GM19035 (cell line): Measurements from ENCODE around the gene MTOR.
"Not testable (repeated sequence)": the region's sequence is repeated elsewhere in the genome, so short reads cannot be mapped to it uniquely, and the experiment has no call there.

Experiments used
- ATAC-seq: cut with Tn5 transposase; IDR thresholded peaks from one replicate; pipeline ENCODE4 v1.9.1; 2021; ENCODE audit not compliant: unreplicated experiment

MTOR gene

DNA sequence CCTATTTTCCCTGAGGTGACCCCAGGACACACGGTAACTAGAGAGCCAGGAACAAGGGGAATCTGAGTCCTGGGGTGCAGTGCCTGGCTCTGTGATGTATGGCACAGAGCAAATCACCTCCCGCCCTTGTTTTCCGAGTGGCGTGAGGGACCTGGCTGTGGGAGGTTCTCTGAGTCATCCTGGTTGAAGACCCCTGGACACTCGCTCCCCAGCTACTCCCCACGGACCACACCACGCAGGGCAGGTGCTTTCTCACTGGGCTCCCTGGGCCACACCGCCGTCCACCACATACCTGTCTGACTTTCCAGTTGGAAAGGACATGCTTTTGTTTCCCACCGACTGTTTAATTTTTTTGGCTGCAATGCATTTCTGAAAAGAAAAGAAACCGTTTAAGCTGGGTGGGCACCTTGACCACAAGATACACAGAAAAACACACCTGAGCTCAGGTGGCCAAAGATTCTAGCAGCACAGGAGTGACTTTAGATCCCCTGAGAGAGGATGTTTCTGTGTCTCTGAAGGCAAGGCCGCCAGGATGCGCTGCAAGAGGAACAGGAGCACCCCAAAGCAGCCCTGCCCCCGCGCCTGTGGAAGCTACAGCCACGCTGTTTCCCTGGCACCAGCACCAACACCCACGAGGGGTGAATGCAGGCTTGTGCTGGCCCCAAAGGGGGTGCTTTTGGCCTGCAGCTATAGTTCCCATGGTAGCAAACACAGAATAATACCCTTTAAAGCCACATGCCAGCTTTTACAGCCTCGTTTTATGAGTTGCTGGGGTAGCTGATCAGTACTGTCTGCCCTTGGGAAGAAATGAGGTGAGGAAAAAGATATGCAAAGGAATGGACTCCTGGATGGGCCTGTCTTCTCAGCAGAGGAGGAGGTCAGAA, 194.4 kb downstream of the MTOR start:
- ATAC-seq = no peak

DNA sequence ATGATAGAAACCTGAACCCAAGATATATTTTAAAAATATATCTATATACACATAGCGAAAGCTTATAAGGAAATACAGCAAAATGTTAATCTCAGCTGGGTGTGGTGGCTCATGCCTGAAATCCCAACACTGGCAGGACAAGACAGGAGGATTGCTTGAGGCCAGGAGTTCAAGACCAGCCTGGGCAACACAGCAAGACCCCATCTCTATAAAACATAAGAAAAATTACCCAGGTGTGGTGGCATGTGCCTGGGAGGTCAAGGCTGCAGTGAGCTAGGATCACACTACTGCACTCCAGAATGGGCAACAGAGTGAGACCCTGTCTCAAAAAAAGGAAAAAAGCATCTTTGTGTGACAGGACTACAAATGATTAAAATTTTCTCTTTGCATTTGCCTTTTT, 196.6 kb downstream of the MTOR start:
- no peak for ATAC-seq

DNA sequence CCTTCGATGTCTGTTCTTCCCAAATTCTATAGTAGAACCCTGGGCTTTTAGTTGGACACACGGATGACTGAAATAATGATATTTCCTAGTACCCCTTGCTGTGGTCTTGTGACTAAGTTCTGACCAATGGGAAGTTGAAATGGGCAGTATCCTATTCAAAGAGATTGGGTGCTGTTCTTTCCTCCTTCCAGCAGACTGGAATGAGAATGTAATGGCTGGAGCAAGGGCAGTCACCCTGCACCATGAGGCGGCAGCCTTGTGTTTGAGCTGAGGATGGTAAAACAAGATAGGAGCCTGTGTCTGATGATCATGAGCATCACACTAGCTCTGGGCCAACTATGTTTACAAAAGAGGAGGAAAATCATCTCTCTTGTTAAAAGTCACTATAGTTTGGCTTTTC, 197.4 kb downstream of the MTOR start:
- no peak for ATAC-seq

DNA sequence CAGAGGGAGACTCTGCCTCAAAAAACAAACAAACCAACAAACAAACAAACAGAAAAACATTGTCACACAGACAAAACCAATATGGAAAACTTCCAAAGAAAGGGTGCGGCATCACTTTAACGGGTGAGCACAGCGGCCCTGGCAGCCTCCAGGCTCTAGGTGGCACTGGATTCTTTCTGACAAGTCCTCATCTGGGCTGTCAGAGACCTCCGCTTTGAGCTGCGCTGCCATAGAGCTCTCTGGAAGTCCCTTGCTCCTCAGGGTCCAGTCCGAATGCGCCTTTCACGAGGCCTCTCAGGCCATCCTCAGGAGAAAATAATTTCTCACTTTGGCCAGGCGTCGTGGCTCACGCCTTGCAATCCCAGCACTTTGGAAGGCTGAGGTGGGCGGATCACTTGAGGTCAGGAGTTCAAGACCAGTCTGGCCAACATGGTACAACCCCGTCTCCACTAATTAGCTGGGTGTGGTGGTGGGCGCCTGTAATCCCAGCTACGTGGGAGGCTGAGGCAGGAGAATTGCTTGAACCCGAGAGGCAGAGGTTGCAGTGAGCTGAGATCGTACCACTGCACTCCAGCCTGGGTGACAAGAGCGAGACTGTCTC, 198.3 kb downstream of the MTOR start:
- ATAC-seq = not testable (repeated sequence)

DNA sequence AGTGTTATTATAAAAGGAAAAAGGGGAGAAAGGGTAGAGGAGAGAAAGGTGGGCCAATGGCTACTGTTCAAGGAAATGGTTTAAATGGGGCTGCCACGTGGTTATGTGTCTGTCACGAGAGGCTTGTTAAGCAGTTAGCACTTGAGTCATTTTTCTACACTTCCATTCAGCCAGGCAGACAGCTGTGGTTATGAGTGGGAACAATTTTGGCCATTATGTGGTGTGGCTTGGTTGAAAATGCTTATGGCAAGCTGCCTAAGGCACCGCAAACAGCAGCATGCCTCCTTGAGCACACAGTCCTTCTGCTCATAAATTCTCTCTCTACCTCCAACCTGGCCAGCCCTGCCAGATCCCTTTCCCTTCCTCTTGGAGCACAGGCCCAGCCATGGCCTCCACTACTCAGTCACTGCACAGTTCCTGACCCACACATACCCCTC, 199.4 kb downstream of the MTOR start:
- ATAC-seq = no peak

DNA sequence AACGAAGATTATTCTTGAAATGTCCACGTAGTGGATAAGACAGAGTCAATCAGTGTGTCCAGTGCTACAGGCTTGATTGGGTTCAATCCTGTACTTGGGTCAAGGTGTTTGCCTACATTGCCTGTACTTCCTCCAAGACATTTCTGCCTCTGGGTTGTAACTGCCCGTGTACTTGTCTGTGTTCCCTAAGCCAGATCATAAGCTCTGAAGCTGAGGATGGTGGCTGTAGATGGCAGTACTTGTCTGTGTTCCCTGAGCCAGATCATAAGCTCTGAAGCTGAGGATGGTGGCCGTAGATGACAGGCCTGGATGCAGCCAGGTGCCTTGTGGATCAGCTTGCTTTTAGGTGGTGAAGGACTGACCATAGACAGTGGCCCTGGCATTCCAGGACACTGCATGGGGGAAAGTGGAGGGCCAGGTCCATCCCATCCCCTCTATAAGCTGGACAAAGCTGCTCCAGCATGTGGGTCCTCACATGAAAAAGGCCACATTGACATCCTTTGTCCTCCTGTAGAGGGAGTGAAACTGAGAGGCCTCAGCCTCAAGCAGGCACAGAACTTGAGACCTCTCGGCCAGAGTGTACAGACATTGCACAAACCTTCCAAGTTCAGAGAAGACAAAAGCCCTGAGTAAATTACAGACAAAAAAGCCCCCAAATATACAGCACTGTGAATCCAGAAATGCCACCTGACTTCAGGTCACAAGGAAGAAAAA, 200.5 kb downstream of the MTOR start:
- ATAC-seq = no peak

DNA sequence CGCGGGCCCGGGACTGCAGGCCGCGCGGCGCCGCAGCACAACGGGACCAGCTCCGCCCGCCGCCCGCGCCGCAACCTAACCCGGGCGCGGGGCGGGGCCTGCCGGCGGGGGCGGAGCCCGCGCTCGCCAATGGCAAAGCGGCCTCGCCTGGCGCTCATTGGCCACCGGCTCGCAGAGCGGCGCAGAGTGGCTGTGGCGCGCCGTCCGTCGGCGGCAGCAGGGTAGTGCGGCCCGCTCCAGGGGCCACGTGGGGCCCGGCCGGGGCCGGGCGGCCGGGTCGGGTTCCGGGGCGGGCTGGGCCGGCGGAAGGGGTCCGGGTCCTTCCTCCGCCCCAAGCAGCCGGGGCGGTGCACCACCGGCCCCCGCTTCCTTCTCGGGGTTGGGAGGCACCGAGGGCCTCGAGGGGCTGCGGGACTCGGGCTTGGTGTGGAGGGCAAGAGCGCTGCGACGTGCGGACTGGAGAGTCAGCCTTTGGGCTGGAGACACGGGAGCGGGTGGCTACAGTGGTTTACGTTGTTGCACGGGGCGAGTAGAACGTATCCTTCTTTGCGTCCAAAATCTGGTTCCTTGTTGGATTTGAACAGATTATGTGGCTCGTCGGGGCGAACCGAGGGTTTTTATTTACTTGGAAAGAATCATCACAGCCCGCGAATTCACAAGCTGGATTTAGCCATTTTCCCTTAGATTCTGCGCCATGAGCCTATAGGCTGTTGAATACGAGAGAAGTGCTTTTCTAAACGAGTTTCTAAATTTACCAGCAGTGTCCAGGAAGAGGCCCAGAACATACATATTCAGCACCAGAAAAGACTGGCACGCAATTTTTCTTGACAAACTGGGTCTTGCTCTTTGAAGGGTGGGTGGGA, 202.2 kb downstream of the MTOR start, which contains the start of gene SRM:
Gene SRM, minus strand, starts transcription at position 51 of the 863 bp plus-strand sequence. CDS start 75 bp downstream, outside the sequence.
- ATAC-seq = peak; percentile 80

DNA sequence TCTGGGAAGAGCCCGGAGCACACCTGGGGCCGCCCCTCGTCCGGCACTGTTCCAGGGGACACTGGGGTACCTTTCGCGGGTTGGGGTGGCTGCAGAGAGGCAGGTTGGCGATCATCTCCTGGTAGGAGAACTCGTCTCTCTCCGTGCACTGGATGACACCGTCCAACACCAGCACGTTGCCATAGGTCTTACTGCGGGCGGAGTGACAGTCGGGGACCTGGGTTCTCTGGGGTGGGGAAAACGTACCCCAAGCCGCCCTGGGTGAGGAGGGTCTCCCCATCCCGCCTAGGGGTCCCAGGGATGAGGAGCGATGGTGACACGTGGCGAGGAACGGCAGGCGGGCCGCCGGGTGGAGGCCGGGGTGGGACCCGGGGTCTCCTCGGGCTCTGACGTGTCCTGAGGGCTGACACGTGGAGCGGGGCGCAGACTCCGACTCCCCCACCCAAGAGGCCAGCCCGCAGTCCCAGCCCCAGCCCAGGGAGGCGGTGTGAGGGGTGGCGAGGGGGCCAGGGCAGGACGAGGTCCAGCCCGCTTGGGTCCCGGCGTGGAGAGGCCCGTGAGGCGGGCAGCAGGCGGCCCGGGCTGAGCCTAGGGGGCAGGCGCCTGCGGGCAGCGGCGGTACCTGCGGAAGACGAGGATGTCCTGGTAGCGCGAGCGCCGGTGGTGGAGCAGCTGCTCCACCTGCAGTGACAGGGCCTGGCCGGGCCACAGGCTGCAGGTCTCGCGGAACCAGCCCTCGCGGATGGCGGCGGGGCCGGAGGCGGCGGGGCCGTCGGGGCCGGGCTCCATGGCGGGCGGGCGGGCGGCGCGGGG, 203.0 kb downstream of the MTOR start:
- peak; percentile 25 for ATAC-seq

DNA sequence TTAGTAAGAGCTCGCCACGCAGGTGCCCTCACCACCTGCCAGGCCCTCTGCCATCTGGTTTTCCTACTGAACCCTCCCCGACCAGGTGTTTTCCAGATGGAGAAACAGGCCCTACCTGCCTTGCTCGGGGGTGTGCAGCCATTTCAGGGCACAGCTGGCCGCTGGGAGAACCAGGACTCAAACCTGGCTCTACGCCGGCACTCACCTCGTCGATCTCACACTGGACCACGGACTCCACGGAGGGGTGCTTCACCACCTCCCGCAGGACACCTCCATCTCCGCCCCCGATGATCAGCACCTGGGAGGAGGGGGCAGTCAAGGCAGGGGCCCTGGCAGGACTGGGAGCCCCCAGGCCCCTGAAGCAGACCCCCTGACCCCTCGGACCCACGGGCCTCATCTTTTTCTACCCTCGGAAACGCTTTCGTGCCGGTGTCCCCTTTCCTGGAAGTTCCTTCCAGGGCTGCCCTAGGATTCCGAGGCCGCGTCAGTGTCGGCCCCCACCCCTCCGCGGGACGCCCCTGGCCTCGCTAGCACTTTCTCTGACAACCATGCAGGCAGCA, 203.7 kb downstream of the MTOR start:
- ATAC-seq = no peak

DNA sequence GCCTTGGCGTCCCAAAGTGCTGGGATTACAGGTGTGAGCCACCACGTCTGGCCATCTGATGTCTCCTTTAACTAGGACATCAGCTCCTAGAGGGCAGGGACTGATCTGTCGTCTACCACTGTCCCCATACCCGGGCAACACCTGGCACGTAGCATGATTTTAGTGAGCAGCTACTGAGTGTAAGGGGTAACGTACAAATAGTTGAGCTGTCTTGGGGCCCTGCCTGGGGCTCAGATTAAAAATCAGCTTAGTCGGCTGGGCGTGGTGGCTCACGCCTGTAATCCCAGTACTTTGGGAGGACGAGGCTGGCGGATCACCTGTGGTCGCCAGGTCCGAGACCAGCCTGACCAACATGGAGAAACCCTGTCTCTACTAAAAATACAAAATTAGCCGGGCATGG, 204.3 kb downstream of the MTOR start:
- ATAC-seq = no peak

DNA sequence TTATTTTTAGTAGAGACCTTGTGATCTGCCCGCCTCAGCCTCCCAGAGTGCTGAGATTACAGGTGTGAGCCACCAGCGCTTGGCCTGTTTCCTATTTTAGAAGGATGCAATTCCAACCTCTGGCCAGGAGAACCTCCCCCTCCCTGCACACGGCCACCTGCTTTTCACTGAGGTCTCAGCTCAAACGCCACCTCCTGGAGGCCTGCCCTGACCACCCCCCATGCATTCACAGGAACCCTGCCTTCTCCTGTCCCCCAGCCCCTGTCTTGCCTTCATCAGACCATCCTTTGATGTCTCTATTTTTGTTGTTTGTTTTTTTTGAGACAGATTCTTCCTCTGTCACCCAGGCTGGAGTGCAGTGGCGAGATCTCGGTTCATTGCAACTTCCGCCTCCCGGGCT, 204.9 kb downstream of the MTOR start:
- no peak for ATAC-seq
